Upper lobe of right lung (tissue), 1 donor: Measurements from ENCODE around the gene TENT5C. TPM values are rescaled to one million over a fixed set of nuclear protein-coding genes. Genes with fewer than 3 reads are reported as not detected.

ENCODE experiments used
- ATAC-seq: fragments of 200-7000 bp; cut with Tn5 transposase; one replicate; pipeline ENCODE4 v1.9.1; 2020; ENCODE audit warnings: mild to moderate bottlenecking, moderate library complexity
- DNase-seq: peaks from one replicate; pipeline ENCODE4 v3.0.0-alpha.2; 2020
- H3K27ac ChIP-seq: fragments of 200-600 bp; one replicate; pipeline ENCODE4 v1.8.0; 2022
- H3K27me3 ChIP-seq: fragments of 200-600 bp; one replicate; pipeline ENCODE4 v1.8.0; 2022; ENCODE audit warnings: mild to moderate bottlenecking
- H3K36me3 ChIP-seq: fragments of 200-600 bp; one replicate; pipeline ENCODE4 v1.8.0; 2022
- H3K4me1 ChIP-seq: fragments of 200-600 bp; one replicate; pipeline ENCODE4 v1.8.0; 2022
- H3K4me3 ChIP-seq: fragments of 200-600 bp; one replicate; pipeline ENCODE4 v1.8.0; 2022; ENCODE audit warnings: mild to moderate bottlenecking
- H3K9me3 ChIP-seq: fragments of 200-600 bp; one replicate; pipeline ENCODE4 v1.8.0; 2022
- intact Hi-C: fragments of 100-400 bp; cut with DNase I; formaldehyde crosslinking; loops from one replicate; pipeline ENCODE4 v1.11.0; 2022
- total RNA-seq: library from RNA; stranded (reverse); fragmentation: NEBNext Ultra II Directional; extraction: Animal tissue kit (Norgen Biotek cat#: 25700); gene quantifications from one replicate; pipeline ENCODE4 v1.2.1, GENCODE V29; 2021
- TF ChIP-seq, protein P1 (sequence below): fragments of 200-600 bp; IDR thresholded peaks from one replicate; pipeline ENCODE4 v1.8.0; 2022; ENCODE audit warnings: antibody characterized with exemption
- donor health status: DM: no; HTN: yes; CAD: no; lungs with severe emphysema.

Gene TENT5C
- total RNA-seq, 1 donor from 2014 or later, result 13.7 TPM

- ATAC-seq, result no peak
- intact Hi-C loops, result no loop called here
- H3K36me3 ChIP-seq, result no peaks in the 10 kb centered on the region
- DNase-seq, result no peak
- peaks cover 18% of the 10 kb centered on the region for H3K4me1 ChIP-seq
- TF ChIP-seq, protein P1, sequence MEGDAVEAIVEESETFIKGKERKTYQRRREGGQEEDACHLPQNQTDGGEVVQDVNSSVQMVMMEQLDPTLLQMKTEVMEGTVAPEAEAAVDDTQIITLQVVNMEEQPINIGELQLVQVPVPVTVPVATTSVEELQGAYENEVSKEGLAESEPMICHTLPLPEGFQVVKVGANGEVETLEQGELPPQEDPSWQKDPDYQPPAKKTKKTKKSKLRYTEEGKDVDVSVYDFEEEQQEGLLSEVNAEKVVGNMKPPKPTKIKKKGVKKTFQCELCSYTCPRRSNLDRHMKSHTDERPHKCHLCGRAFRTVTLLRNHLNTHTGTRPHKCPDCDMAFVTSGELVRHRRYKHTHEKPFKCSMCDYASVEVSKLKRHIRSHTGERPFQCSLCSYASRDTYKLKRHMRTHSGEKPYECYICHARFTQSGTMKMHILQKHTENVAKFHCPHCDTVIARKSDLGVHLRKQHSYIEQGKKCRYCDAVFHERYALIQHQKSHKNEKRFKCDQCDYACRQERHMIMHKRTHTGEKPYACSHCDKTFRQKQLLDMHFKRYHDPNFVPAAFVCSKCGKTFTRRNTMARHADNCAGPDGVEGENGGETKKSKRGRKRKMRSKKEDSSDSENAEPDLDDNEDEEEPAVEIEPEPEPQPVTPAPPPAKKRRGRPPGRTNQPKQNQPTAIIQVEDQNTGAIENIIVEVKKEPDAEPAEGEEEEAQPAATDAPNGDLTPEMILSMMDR, result no peak
- H3K27me3 ChIP-seq, result no peaks in the 10 kb centered on the region
- no peak overlapping the region for H3K27ac ChIP-seq
- no peaks in the 10 kb centered on the region for H3K9me3 ChIP-seq
- no peak overlapping the region for H3K4me3 ChIP-seq
These were observed 45.2 kb downstream of the TENT5C start for GRCh38 chr1:117650840-117651568.

DNA sequence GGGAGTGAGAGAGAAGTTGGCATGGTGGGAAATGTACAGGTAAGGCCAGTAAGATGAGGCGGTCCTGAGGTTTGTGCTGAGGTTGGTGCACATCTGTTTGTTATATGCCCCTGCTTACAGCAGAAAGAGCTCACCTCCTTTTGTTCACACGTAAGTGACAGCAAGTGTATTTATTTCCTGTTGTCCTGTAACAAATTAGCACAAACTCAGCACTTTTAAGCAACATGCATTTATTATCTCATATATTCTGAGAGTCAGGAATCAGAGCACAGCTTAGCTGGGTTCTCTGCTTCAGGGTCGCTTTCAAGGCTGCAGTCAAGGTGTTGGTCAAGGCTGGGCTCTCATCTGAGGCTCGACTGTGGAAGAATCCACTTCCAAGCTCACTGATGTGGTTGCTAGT, 45.8 kb downstream of the TENT5C start:
- Histone ChIP-seq H3K4me1 (peaks cover 18% of the 10 kb centered on the region), H3K27me3 (no peaks in the 10 kb centered on the region), H3K27ac (no peak overlapping the region), H3K9me3 (no peaks in the 10 kb centered on the region), H3K36me3 (no peaks in the 10 kb centered on the region), H3K4me3 (no peak overlapping the region)
- ATAC-seq (no peak), DNase-seq (no peak)
- TF ChIP-seq, protein P1, result no peak
- intact Hi-C loops, result no loop called here

DNA sequence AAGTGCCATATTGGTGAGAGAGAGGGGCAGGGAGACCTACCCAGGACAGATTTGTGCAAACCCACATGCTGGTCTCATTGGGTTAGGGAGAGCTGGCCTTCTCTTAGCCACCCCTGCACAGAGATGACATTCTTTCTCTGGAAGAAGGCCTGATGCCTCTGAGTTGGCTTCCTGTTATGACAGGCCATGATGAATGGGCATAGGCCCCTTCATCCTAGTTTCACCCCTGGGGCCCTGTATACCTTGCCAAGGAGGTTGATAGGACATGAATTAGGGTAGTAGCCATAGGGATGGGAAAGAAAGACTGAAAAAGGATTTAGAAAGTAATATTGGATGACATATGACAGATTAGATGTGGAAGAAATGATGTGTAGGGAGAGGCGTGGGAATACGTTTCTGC, 46.6 kb downstream of the TENT5C start:
- Histone ChIP-seq H3K27ac (no peak overlapping the region), H3K4me1 (peaks cover 18% of the 10 kb centered on the region), H3K27me3 (no peaks in the 10 kb centered on the region), H3K36me3 (no peaks in the 10 kb centered on the region), H3K9me3 (no peaks in the 10 kb centered on the region), H3K4me3 (no peak overlapping the region)
- no peak for ATAC-seq
- DNase-seq, result no peak
- TF ChIP-seq, protein P1, result no peak
- intact Hi-C loops, result no loop called here

GRCh38 chr1:117653195-117653594, 47.3 kb downstream of the TENT5C start:
- Histone ChIP-seq H3K36me3 (no peaks in the 10 kb centered on the region), H3K9me3 (no peaks in the 10 kb centered on the region), H3K4me3 (no peak overlapping the region), H3K27me3 (no peaks in the 10 kb centered on the region), H3K4me1 (peaks cover 18% of the 10 kb centered on the region), H3K27ac (no peak overlapping the region)
- intact Hi-C loops, result no loop called here
- TF ChIP-seq, protein P1, result no peak
- no peak for DNase-seq
- ATAC-seq, result no peak

DNA sequence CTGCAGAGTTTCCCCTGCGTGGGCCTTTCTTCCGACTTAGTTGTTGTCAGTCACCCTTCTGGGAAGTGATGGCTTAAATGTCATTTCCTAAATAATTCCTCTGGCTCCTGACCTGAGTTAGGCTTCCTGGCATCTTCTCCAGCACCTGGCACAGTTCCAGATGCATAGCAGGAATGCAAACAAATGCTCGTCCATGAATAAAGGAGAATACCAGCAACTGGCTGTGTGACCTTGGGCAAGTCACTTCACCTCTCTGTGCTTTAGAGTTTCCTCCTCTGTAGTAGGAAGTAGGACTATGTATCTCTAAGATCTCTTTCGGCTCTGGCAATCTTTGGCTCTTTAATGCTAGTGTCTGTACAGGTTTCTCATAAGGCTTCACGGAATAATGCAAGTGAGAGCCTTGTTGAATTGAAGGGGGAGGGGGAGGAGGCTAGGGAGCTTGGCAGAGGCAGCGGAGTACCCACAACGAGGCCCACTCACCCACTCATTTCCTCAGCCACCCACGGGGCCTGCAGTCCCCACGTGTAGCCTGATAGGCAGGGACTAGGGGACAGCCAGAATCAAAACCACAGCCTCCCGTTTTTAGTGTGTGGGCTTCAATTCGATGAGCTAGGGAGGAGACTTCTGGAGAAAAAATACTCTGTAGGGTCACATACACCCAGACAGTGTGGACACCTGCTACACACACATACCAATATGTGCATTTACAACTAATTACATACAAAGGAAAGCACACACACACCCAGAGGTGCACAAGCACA, 48.1 kb downstream of the TENT5C start:
- Histone ChIP-seq H3K27ac (no peak overlapping the region), H3K4me1 (peaks cover 18% of the 10 kb centered on the region), H3K9me3 (no peaks in the 10 kb centered on the region), H3K4me3 (no peak overlapping the region), H3K36me3 (no peaks in the 10 kb centered on the region), H3K27me3 (no peaks in the 10 kb centered on the region)
- DNase-seq, result no peak
- TF ChIP-seq, protein P1, result no peak
- no peak for ATAC-seq
- intact Hi-C loops, result no loop called here
